Vagina (tissue), 2 donors: ENCODE data around the gene IGSF5. TPM values are rescaled to one million over a fixed set of nuclear protein-coding genes. Genes with fewer than 3 reads are reported as not detected.

Experiments used
- DNase-seq, 2 donors: peaks; one replicate each; pipeline ENCODE4 v3.0.0-alpha.2; 2017; ENCODE audit errors: extremely low spot score in 2 of 2
- H3K27ac ChIP-seq: fragments of 200-600 bp; sonication (generic); one replicate; pipeline ENCODE4 v1.5.1; 2019
- H3K27me3 ChIP-seq: fragments of 200-600 bp; sonication (generic); one replicate; pipeline ENCODE4 v1.5.1; 2019
- H3K36me3 ChIP-seq, 2 donors: fragments of 200-600 bp; sonication (generic); one replicate each; pipeline ENCODE4 v1.5.1; 2017 to 2019
- H3K4me1 ChIP-seq: fragments of 200-600 bp; sonication (generic); one replicate; pipeline ENCODE4 v1.5.1; 2019
- H3K4me3 ChIP-seq, 2 donors: fragments of 200-600 bp; sonication (generic); 1 replicate in 1 of 2; 2 replicates in 1 of 2; pipeline ENCODE4 v1.5.1; 2016 to 2019
- H3K9me3 ChIP-seq: fragments of 200-600 bp; sonication (generic); one replicate; pipeline ENCODE4 v1.5.1; 2019
- CTCF ChIP-seq, 3 experiments: fragments of 450-650 bp in 2 of 3; fragments of 200-600 bp in 1 of 3; sonication (generic) in 1 of 3; IDR thresholded peaks; one replicate each; pipeline ENCODE4 v1.5.1; 2017 to 2019; ENCODE audit warnings: antibody characterized with exemption in 3 of 3, mild to moderate bottlenecking in 2 of 3, moderate library complexity in 2 of 3
- POLR2A ChIP-seq, 2 donors: fragments of 450-650 bp; IDR thresholded peaks; one replicate each; pipeline ENCODE4 v1.6.1; 2017; ENCODE audit warnings: antibody characterized with exemption in 2 of 2, mild to moderate bottlenecking in 2 of 2, moderate library complexity in 2 of 2
- POLR2AphosphoS5 ChIP-seq, 2 donors: sonication (generic); formaldehyde crosslinking; IDR thresholded peaks; one replicate each; pipeline ENCODE4 v1.9.0; 2017; ENCODE audit warnings: antibody characterized with exemption in 2 of 2, mild to moderate bottlenecking in 2 of 2, low read depth in 1 of 2; ENCODE audit not compliant: insufficient read depth in 1 of 2
- intact Hi-C: fragments of 100-400 bp; cut with DNase I; formaldehyde crosslinking; loops from one replicate; pipeline ENCODE4 v1.15.1; 2023
- total RNA-seq: library from RNA; depleted of rRNA; stranded (reverse); fragments of >200 nt; gene quantifications from one replicate; pipeline ENCODE4 v1.2.3, GENCODE V29; 2016

IGSF5 gene
- total RNA-seq, 1 donor from 2014 or later, result not detected

DNA sequence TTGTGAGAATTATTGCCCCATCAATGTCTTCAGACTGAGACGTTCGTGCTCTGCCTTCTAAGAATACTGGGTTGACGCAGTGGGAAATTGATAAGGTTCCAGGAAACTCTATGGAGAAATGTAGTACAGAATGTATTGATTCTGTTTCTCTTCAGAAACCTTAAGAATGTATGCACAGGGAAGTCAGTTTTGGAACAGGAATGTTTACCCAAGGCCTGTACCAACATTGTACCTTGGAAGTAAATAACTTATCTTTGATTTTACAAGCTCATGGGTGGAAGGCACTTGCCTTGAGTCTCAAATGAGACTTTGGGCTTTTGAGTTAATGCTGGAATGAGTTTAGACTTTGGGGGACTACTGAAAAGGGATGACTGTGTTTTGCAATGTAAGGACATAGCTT, 62.8 kb downstream of the IGSF5 start:
- Histone ChIP-seq H3K9me3 (no peaks in the 10 kb centered on the region), H3K36me3 (no peaks in the 10 kb centered on the region)

GRCh38 chr21:39809936-39810335, 65.0 kb downstream of the IGSF5 start:
- no peak for DNase-seq
- H3K4me3 ChIP-seq, result no peak overlapping the region
- no peaks in the 10 kb centered on the region for H3K36me3 ChIP-seq
- H3K27ac ChIP-seq, result no peak overlapping the region
- intact Hi-C loops, result no loop called here
- no peaks in the 10 kb centered on the region for H3K27me3 ChIP-seq
- no peaks in the 10 kb centered on the region for H3K9me3 ChIP-seq
- no peaks in the 10 kb centered on the region for H3K4me1 ChIP-seq
- no peak for TF ChIP-seq POLR2AphosphoS5 (IDR thresholded peaks at IDR 0.05; ENCODE audit: insufficient read depth in 1 of 2, low read depth in 1 of 2)
- TF ChIP-seq POLR2A (IDR thresholded peaks at IDR 0.05), result no peak
- no peak for TF ChIP-seq CTCF (IDR thresholded peaks at IDR 0.05)

More for the DNA sequence above, 62.8 kb downstream of the IGSF5 start:
- Histone ChIP-seq H3K4me3 (no peak overlapping the region), H3K27ac (no peak overlapping the region), H3K27me3 (no peaks in the 10 kb centered on the region), H3K4me1 (no peaks in the 10 kb centered on the region)
- no peak for DNase-seq
- TF ChIP-seq POLR2AphosphoS5 (IDR thresholded peaks at IDR 0.05; ENCODE audit: insufficient read depth in 1 of 2, low read depth in 1 of 2) (no peak), POLR2A (IDR thresholded peaks at IDR 0.05) (no peak), CTCF (IDR thresholded peaks at IDR 0.05) (no peak)
- intact Hi-C loops, result no loop called here

DNA sequence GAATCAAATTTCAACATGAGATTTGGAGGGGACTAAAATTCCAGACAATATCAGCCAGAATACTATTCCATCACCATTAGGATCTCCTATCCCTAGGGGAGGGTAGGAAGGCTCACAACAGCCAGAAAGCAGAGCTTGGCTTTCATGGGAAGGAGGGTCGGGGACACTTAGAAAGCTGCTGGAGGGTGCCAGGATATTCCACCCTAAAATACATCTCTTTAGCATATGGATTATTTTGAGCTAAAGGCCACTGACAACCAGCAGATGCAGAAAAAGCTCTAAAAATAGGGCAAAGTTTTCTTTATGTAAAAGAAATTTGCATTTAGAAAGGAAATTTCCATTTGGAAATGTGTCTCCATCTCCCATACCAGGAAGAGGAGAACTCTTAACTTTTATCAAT, 68.0 kb downstream of the IGSF5 start:
- TF ChIP-seq CTCF (IDR thresholded peaks at IDR 0.05) (no peak), POLR2A (IDR thresholded peaks at IDR 0.05) (no peak), POLR2AphosphoS5 (IDR thresholded peaks at IDR 0.05; ENCODE audit: insufficient read depth in 1 of 2, low read depth in 1 of 2) (no peak)
- Histone ChIP-seq H3K9me3 (no peaks in the 10 kb centered on the region), H3K27ac (no peak overlapping the region), H3K4me3 (no peak overlapping the region), H3K4me1 (no peaks in the 10 kb centered on the region), H3K27me3 (no peaks in the 10 kb centered on the region), H3K36me3 (no peaks in the 10 kb centered on the region)
- intact Hi-C loops, result no loop called here
- no peak for DNase-seq

GRCh38 chr21:39818557-39818956, 73.6 kb downstream of the IGSF5 start:
- TF ChIP-seq CTCF (IDR thresholded peaks at IDR 0.05) (no peak), POLR2AphosphoS5 (IDR thresholded peaks at IDR 0.05; ENCODE audit: insufficient read depth in 1 of 2, low read depth in 1 of 2) (no peak), POLR2A (IDR thresholded peaks at IDR 0.05) (no peak)
- intact Hi-C loops, result no loop called here
- Histone ChIP-seq H3K4me1 (no peaks in the 10 kb centered on the region), H3K4me3 (no peak overlapping the region), H3K36me3 (no peaks in the 10 kb centered on the region), H3K27me3 (no peaks in the 10 kb centered on the region), H3K27ac (no peak overlapping the region), H3K9me3 (no peaks in the 10 kb centered on the region)
- no peak for DNase-seq

DNA sequence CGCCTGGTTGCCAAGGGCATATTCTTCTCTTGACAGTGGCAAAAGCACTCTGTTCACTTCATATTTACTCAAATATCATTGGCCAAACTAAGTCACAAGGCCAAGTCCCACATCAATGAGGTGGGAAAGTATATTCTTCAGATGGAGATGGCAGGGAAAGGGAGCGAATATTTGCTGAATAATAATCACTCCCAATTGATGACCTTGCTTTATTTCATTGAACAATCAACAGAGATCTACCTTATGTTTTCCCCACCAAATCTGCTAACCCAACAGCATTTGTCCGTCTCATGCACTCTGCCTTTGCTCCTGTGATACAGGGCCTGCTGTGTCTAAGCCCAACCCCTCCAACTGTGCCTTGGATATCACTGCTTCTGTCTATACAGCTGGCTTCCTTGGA, 77.1 kb downstream of the IGSF5 start:
- Histone ChIP-seq H3K27ac (no peak overlapping the region), H3K4me3 (no peak overlapping the region), H3K4me1 (no peaks in the 10 kb centered on the region), H3K27me3 (no peaks in the 10 kb centered on the region), H3K9me3 (no peaks in the 10 kb centered on the region), H3K36me3 (no peaks in the 10 kb centered on the region)
- DNase-seq, result no peak
- no peak for TF ChIP-seq POLR2A (IDR thresholded peaks at IDR 0.05)
- TF ChIP-seq CTCF (IDR thresholded peaks at IDR 0.05), result no peak
- no peak for TF ChIP-seq POLR2AphosphoS5 (IDR thresholded peaks at IDR 0.05; ENCODE audit: insufficient read depth in 1 of 2, low read depth in 1 of 2)
- intact Hi-C loops, result no loop called here
